HG03378 (cell line): ENCODE results near the gene OLIG3.

ENCODE experiments used
- ATAC-seq: cut with Tn5 transposase; IDR thresholded peaks from one replicate; pipeline ENCODE4 v1.9.1; 2021; ENCODE audit warnings: mild to moderate bottlenecking, moderate library complexity; ENCODE audit not compliant: unreplicated experiment

Gene OLIG3

GRCh38 chr6:137494281-137494987 is at the start of gene OLIG3:
Gene OLIG3 (minus strand): TSS chr6:137494394. CDS start chr6:137494170, 224 bp downstream.
- no peak for ATAC-seq

- ATAC-seq, result no peak
These were observed 48.9 kb upstream of the OLIG3 start for GRCh38 chr6:137543114-137543513.

- ATAC-seq, result no peak
These were observed 48.5 kb upstream of the OLIG3 start for GRCh38 chr6:137542713-137543112.

- ATAC-seq, result no peak
These were observed 47.4 kb upstream of the OLIG3 start for GRCh38 chr6:137541534-137542063.

GRCh38 chr6:137536104-137536773 is 42.0 kb upstream of the OLIG3 start:
- no peak for ATAC-seq

- ATAC-seq, result no peak
These were observed 37.3 kb upstream of the OLIG3 start for GRCh38 chr6:137531376-137532092.

- no peak for ATAC-seq
These were observed 36.2 kb upstream of the OLIG3 start for GRCh38 chr6:137530404-137530803.

GRCh38 chr6:137522831-137523230 is 28.6 kb upstream of the OLIG3 start:
- ATAC-seq, result no peak

GRCh38 chr6:137522198-137522798 is 28.1 kb upstream of the OLIG3 start:
- ATAC-seq, result no peak

GRCh38 chr6:137520520-137520919 is 26.3 kb upstream of the OLIG3 start:
- ATAC-seq, result no peak

GRCh38 chr6:137519629-137520176 is 25.5 kb upstream of the OLIG3 start:
- ATAC-seq, result no peak

GRCh38 chr6:137518386-137518983 is 24.3 kb upstream of the OLIG3 start:
- no peak for ATAC-seq

- no peak for ATAC-seq
These were observed 20.2 kb upstream of the OLIG3 start for GRCh38 chr6:137514418-137514817.

- no peak for ATAC-seq
These were observed 18.8 kb upstream of the OLIG3 start for GRCh38 chr6:137512757-137513605.

GRCh38 chr6:137510923-137511322 is 16.7 kb upstream of the OLIG3 start:
- no peak for ATAC-seq

GRCh38 chr6:137498481-137499190 is 4.4 kb upstream of the OLIG3 start:
- ATAC-seq, result no peak

GRCh38 chr6:137497721-137498463 is 3.7 kb upstream of the OLIG3 start:
- no peak for ATAC-seq
